HG03442 (cell line): ENCODE results near the gene BBLN.
"Not testable (repeated sequence)": the region's sequence is repeated elsewhere in the genome, so short reads cannot be mapped to it uniquely, and the experiment has no call there.

Source experiments
- ATAC-seq: cut with Tn5 transposase; IDR thresholded peaks from one replicate; pipeline ENCODE4 v1.9.1; 2021; ENCODE audit warnings: mild to moderate bottlenecking, moderate library complexity; ENCODE audit not compliant: unreplicated experiment

BBLN gene

DNA sequence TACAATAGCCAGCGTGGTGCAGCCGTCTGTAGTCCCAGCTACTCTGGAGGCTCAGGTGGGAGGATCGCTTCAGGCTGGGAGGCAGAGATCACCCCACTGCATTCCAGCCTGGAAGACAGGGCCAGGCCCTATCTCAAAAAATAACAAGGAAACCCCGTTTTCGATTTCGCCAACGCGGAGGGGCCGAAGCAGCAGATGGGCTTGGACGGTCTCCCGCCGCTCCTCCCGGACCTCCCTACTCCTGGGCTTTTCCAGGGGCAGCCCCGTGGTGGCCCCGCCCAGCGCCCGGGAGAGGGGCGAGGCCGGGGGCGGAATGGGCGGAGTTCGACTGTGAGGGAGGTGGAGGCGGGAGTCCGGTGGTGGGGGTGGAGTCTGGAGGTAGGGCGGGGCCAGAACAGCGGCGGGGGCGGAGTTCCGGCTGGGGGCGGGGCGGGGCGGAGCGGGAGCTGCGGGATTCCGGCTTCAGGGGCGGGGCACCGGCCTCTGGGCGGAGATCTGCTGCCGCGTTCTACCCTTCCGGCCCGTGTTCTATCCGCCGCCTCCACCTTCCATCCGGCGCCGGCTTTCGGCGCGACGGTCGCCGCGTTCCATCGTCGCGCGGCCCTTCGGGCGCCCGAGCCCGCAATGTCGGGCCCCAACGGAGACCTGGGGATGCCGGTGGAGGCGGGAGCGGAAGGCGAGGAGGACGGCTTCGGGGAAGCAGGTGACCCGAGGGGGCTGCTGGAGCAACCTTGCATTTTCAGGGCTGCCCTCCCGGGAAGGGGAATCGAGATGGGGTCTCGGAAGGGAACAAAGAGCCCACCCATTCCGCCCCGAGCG, at the start of gene BBLN:
TSS of gene BBLN (plus strand) at position 482 of the 819 bp plus-strand sequence. CDS start at position 625, 143 bp downstream.
- peak; percentile 67 for ATAC-seq

GRCh38 chr9:128111726-128112125, 48.3 kb upstream of the BBLN start:
- not testable (repeated sequence) for ATAC-seq

DNA sequence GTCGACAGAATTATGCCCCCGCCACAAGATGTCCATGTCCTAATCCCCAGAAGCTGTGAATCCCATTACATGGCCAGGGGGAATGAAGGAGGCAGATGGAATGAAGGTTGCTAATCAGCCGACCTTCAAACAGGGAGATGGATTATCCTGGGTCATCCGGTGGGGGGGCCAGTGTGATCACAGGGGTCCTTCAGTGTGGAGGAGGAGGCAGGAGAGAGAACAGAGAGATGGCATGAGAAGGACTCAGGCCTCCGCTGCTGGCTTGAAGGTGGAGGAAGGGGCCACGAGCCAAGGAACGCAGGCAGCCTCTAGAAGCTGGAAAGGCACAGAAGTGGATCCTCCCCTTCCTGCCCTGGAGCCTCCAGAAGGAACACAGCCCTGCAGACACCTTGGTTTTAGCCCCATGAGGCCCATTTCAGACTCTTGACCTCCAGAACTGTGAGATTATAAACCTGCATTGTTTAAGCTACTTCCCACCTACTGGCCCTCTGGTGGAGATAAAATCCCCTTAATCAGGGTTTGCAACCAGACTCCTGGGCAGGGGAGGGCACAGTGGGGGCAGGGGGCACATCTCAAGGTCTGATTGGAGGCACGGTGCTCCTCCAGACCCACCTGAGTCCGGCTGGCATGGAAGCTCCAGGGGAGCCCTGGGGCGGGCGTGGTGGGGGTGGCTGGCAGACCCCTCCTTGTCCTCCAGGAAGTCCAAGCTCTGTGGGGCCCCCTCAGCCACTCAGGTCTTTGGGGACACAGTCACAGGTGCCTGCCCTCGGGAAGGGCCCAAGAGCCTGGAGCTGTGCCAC, 46.3 kb upstream of the BBLN start:
- ATAC-seq = no peak

- ATAC-seq = no peak
These were observed 45.5 kb upstream of the BBLN start for GRCh38 chr9:128114326-128115186.

DNA sequence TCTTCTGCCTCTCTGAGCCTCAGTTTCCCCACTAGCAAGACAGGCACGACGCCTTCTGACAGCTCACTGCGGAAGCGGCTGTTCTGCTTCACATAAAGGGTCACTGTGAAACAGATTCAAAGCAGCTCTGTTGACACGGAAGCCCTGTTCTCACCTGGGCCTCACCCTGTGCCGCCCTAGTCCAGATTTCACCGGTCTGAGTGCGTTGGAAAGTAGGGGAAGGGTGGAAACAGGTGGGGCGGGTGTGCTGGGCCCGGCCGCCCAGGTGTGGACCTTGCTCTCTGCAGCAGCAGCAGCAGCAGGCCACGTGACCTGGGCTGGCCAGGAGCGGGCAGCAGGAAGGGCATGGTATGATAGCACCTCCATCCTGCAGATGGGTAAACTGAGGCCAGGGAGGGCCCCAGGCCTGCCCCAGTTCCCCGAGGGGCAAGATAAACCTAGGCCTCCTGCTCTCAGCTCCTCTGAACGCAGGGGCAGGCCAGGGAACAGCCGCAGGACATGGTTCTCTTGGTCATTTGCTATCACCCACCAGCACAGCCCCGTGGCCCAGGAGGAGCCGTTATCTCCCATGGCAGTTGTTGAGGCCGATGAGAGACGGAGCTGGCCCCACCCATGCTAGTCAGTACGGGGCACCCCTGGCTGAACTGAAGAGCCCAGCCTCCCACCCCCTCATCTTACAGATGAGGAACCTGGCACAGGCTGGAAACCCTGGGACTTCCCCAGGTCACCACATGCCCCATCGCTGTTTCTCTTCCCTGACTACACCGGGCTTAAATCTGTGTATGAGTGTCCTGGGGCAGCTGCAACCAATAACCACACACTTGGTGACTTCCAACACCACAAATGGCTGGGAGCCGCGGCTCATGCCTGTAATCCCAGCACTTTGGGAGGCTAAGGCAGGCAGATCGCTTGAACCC, 44.6 kb upstream of the BBLN start:
- no peak for ATAC-seq

GRCh38 chr9:128116104-128117083, 43.7 kb upstream of the BBLN start:
- ATAC-seq = no peak

DNA sequence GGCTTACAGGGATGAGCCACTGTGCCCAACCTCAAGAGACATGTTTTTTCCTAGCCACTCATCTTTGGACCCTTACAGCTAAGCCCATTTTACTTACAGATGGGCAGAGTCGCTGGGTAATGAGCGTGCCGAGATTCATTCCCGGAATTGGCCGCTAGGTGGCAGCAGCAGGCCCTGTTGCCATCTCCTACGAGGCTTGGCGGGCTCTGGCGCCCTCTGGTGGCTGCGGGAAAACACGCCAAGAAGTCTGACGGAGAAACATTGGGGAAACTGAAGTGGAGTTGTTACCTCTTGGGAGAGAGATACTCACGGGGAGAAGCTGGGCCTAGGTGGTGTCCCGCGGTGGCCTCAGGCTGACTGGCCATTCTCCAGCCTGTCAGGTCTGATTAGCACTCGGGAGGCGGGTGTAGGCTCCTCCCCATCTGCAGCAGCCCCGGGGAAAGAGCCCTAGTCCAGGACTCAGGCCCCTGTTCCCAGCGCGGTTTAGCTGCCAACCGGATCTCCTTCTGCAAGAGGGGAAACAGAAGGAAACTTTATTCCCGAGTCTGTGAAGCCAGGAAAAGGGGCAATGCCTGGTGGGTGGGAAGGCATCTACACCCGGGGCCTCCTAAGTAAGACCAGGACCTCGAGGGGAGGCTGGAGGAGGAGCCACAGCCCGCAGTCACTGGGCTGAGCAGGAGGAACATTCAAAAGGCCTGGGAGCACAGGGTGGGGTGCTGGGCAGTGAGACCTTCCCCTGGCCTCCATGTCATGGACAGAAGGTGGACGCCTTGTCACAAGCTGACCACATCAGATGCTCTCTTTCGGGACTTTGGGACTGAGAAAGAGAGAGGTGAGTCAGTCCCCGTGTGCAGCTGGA, 42.2 kb upstream of the BBLN start:
- ATAC-seq = peak; percentile 66

DNA sequence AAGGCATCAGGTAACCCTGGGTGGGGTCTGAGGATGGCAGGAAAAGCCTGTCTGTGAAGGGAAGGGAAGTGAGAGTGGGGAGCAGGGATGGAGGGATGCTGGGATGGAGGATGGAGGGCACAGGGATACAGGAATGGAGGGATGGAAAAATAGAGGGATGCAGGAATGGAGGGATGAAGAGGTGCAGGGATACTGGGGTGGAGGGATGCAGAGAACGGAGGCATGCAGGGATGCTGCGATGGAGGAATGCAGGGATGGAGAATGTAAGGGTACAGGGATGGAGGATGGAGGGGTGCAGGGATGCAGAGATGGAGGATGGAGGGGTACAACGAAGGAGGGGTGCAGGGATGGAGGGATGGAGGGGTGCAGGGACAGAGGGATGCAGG, 41.6 kb upstream of the BBLN start:
- ATAC-seq = no peak

DNA sequence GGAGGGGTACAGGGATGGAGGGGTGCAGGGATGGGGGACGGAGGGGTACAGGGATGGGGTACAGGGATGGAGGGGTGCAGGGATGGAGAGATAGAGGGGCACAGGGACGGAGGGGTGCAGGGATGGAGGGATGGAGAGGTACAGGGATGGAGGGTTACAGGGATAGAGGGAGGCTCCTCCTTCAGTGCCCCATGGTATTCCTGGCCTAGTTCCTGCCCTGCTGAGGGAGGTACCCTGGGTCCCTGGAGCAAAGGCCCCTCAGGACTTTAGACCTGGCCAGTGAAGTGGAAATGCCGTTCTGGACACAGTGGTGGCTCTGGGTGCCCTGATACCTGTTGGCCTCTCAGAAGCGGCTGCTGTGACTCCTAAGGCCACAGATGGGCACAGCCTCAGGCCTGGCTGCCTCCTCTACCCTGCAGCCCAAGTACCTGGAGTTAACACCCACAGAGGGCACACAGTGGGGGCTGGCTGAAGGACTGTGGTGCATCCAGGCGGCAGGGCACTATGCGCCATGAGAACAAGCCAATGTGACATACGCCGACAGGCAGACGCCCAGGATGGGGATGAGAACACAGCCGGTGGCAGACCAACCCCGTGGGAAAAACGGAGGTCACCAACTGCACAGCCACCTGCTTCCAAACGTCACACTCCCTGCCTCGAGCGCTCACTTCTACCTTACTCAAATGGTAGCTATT, 40.9 kb upstream of the BBLN start:
- no peak for ATAC-seq

GRCh38 chr9:128120061-128120740, 39.9 kb upstream of the BBLN start:
- ATAC-seq = no peak

GRCh38 chr9:128120741-128121465, 39.2 kb upstream of the BBLN start:
- ATAC-seq = no peak

GRCh38 chr9:128121466-128121810, 38.6 kb upstream of the BBLN start:
- ATAC-seq = no peak

DNA sequence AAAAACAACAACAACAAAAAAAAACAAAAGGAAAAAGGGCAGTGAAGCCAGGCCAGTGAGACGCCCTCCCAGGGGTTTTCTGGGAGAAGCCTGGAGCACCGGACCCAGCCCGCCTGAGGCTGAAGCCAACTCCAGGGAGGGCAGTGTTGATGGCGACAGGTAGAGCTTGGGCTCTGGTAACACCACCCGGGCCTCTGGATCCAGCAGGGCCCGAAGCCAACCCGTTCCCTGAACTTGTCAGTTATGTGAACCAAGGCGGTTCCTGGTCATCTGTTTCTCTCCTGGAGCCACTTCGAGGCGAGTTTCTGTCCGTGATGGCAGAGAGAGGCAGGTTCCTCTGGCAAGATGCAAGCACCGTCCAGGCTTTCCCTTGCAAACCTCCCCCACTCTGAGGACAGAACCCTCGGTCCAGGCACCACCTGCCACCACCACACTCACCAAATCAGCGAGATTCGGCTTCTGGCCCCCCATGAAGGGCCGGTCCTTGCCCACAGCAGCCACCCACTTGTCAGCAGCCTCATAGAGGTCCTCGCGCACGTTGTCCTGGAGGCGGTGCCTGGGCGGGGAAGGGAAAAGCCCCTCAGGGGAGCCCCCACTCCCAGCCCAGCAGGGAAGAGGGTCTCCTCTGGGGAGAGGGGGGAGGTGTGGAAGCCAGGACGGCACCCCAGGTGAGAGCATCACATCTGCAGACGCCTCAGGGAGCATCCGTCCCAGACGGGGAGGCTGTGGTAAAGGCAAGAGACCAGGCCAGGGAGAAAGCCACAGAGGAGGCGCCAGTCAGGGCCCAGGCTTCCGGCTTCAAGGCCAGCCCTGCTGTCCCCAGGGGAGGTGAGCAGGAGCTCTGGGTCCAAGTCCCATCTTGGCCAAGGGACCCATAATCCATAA, 37.9 kb upstream of the BBLN start:
- no peak for ATAC-seq

- ATAC-seq = no peak
These were observed 37.3 kb upstream of the BBLN start for GRCh38 chr9:128122809-128123175.

DNA sequence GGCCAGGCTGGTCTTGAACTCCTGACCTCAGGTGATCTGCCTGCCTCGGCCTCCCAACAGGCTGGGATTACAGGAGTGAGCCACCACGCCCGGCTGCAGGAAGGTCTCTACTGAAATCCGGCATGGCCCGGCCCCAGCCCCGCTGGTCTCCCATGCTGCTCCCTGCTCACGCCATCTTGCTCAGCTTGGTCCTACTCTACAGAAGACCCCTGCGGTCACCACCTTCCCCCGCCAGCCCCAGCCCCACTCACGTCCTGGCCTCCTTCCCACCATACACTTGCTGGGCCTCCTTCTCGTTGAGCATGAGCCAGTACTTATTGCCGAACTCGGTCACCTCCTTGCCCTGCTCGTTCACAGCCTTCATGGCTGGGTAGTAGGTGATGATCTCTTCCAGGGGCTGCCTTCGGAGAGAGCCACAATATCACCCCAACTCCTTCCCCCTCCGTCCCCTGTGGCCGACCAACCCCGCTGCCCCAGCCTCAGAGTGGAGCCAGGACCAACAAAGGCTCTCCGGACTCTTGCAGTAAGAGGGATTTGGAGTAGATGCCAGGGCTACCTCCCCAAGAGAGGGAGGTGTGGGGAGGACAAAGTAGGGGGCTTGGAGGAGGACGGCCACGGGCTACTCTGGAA, 36.5 kb upstream of the BBLN start:
- ATAC-seq = no peak
